Endothelial cell of hepatic sinusoid (primary cell): ENCODE measurements around the gene TAGAP.
"Not testable (repeated sequence)": the region's sequence is repeated elsewhere in the genome, so short reads cannot be mapped to it uniquely, and the experiment has no call there.

Experiments
- in situ Hi-C: cut with HindIII; loops from 2 replicates; pipeline ENCODE4 v1.10.0; 2017; ENCODE audit warnings: low sequenced_read_pairs

The TAGAP gene

GRCh38 chr6:159052720-159053119, 7.9 kb upstream of the TAGAP start:
- in situ Hi-C loops = no loop called here

DNA sequence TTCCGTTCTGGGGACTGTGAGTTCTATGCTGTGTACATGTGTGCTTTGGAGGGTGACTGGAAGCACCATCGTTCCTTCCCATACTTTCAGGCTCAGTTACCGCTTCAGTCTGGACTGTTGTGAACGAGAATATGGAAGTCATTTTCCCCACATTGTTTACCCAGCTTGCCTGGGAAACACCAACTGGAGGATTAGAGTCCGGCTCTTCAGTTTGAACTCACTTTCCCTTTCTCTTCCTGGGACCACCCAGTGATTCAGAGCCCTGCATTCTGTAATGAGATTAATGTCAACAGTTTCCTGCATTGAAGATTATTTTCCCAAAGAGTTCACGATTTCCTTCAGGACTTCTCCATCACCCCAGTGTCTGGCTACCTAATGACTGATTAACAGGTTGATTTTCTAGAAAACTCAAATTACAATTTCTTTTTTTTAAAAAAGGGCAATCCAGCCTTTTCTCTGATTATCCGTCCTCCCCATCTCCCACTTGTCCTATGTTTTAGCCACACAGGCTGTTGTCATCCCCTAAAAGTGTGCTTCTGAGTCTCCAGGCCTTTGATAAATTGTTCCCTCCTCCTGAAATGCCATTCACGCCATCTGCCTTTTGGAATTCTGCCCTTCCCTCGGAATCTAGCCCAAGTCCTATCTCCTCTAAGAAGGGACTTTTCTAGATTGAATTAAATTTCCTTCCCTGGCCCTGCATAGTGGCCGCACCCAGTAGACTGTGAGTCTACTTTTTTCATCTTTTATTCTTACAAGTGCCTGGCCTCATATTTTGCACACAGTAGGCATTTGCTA, 3.3 kb upstream of the TAGAP start:
- in situ Hi-C loops = no loop called here

GRCh38 chr6:159045801-159046200, 1.0 kb upstream of the TAGAP start:
- in situ Hi-C loops = no loop called here

DNA sequence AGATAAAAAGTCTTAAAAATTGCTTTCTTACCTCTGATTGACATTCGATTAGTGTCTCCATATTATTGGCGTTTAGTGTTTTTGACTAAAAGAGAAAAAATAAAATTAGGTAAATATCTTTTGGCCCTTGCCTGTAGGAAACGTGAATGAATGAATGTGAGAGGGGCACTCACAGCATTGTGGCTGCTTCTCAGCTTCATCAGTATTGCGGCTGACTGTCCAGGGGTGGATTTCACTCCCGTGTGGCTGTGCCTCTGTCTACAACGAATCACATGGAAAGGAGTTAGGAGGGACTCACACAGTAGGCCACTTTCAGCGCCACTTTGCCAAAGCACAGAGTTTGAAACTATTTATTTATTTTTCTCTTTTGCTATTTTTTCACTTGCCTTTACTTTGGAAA, 844 bp downstream of the TAGAP start:
- in situ Hi-C loops = loop anchor here (5.0 kb wide), 1 partner anchor 63 kb away; no protein-coding TSS in a partner anchor

DNA sequence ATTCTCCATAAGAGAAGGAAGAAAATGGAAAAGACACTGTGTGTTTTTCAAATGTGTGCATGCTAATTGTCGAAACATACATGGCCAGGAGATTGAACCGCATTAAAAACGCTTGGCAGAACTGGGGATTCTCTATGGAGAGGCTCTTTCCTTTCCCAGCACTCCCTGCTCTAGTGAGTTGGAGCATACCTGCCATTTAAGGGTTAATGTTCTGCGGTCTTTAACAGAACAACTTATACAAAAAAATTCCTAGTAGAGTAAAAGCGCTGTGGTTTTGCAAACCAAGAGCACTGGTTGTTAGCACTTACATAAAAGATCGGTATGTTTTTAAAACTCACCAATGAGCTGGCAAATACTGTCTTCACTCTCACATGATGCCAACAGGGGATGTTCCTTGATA, 1.5 kb downstream of the TAGAP start:
- in situ Hi-C loops = loop anchor here (5.0 kb wide), 1 partner anchor 64 kb away; no protein-coding TSS in a partner anchor

DNA sequence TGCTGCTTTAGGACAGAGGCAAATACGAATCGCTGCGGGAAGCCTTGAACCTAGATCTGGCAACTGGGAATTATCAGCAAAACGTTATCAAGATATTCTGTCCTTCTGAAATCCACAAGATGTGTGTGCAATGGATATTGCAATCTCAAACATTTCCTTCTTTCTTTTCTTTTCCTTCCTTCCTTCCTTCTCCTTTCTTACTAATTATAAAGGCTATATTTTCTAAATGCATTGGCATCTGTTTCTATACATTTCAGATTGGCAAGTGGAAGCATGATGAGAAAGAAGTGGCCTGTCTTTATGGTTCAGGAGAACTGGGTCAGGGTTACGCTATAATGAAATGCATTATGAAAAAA, 2.0 kb downstream of the TAGAP start:
- in situ Hi-C loops = loop anchor here (5.0 kb wide), 1 partner anchor 64 kb away; no protein-coding TSS in a partner anchor

- in situ Hi-C loops = loop anchor here (5.0 kb wide), 1 partner anchor 65 kb away; no protein-coding TSS in a partner anchor
Measured at GRCh38 chr6:159042003-159042825, 2.6 kb downstream of the TAGAP start.

- in situ Hi-C loops = loop anchor here (5.0 kb wide), 1 partner anchor 66 kb away; no protein-coding TSS in a partner anchor
Measured at GRCh38 chr6:159041181-159041580, 3.6 kb downstream of the TAGAP start.

GRCh38 chr6:159039885-159040258, 4.9 kb downstream of the TAGAP start:
- in situ Hi-C loops = loop anchor here (5.0 kb wide), 1 partner anchor 67 kb away; no protein-coding TSS in a partner anchor

DNA sequence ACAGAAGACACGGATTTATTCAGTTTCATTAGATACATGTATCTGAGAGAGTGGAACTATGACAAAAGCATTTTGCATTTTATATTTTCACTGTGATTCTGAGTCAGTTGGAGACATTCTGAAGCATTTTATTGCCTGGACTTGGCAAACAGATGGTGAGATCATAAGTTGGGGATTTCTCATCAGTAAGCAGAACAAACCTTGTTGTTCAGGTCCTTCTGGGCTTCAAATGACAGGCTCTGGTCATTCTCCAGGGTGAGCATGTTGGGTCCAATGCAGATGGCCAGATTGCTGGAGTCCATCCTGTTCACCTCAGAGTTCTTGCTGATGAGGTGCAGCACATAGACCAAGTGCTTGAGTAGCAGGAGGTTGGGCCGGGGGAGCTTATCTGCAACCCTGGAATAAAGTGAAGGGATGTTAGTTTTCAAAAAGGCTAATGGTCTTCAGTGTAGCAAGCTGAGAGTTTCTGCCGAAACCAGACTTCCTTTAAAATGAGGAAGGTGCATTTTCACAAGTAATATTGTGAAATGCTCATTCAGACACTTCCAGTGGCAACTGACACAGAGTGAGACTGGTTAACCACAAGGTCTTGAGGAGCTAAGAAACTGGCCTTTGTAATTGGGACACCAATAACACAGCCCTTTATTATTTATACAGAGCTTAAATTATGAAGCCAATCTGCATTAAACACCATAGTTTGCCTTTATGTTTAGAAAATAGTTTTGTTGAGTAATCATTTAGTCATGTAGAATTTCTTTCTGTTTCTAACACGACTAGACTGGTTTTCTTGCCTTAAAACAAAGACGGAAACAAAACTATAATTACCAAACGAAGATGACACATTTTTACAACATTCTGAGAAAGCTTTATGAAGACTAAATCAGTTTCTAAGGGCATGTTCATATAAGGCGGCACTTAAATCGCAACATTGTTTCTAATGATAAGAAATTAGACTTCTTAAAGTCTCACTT, 5.6 kb downstream of the TAGAP start:
- in situ Hi-C loops = no loop called here

GRCh38 chr6:159038318-159038717, 6.5 kb downstream of the TAGAP start:
- in situ Hi-C loops = not testable (repeated sequence)

GRCh38 chr6:159037756-159038290, 7.0 kb downstream of the TAGAP start:
- in situ Hi-C loops = no loop called here

- in situ Hi-C loops = no loop called here
Measured at GRCh38 chr6:159036673-159037072, 8.1 kb downstream of the TAGAP start.

DNA sequence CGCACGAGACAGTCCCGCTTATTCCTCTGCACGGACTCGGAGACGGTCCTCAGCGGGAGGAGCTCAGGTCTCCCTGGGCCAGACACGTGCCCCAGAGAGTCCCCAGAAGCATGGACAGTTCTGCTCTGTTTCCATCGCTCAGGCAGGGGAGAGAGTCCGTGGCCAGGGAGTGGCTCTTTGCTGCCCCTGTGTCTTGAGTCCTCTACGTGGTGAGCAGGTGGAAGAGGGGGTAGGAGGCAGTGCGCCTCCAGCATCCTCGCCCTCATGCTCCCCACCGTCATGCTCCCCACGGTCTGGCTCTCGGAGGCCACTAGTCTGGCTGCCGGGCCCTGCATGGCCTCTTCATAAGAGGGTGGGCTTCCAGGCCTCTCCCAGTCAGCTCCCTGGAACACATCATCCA, 8.9 kb downstream of the TAGAP start:
- in situ Hi-C loops = no loop called here

- in situ Hi-C loops = no loop called here
Measured at GRCh38 chr6:159033160-159034049, 11.4 kb downstream of the TAGAP start.

GRCh38 chr6:159031846-159032245, 12.9 kb downstream of the TAGAP start:
- in situ Hi-C loops = no loop called here

- in situ Hi-C loops = no loop called here
Measured at GRCh38 chr6:159030168-159030567, 14.6 kb downstream of the TAGAP start.

DNA sequence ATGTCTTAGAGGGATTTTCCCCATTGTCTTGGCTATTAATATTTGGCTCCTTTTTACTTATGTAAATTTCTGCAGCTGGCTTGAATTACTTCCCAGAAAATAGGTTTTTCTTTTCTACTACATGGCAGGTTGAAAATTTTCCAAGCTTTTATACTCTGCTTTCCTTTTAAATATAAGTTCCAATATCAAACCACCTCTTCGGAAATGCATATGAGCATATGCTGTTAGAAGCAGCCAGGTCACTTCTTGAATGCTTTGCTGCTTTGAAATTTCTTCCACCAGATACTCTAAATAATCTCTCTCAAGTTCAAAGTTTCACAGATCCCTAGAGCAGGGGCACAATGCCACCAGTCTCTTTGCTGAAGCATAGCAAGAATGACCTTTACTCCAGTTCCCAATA, 19.6 kb downstream of the TAGAP start:
- in situ Hi-C loops = not testable (repeated sequence)

GRCh38 chr6:159023893-159024292, 20.9 kb downstream of the TAGAP start:
- in situ Hi-C loops = no loop called here
